ENCODE data around the gene PRX.
"Not testable (repeated sequence)": the region's sequence is repeated elsewhere in the genome, so short reads cannot be mapped to it uniquely, and the experiment has no call there.

Gene PRX

GRCh38 chr19:40415768-40416167, 2.6 kb upstream of the PRX start:
- H3K4me3 ChIP-seq (ENCODE audit: control insufficient read depth, low read depth, low read length): no peak overlapping the region
- no peak for DNase-seq (ENCODE audit: low read depth)
- TF ChIP-seq, protein P1, sequence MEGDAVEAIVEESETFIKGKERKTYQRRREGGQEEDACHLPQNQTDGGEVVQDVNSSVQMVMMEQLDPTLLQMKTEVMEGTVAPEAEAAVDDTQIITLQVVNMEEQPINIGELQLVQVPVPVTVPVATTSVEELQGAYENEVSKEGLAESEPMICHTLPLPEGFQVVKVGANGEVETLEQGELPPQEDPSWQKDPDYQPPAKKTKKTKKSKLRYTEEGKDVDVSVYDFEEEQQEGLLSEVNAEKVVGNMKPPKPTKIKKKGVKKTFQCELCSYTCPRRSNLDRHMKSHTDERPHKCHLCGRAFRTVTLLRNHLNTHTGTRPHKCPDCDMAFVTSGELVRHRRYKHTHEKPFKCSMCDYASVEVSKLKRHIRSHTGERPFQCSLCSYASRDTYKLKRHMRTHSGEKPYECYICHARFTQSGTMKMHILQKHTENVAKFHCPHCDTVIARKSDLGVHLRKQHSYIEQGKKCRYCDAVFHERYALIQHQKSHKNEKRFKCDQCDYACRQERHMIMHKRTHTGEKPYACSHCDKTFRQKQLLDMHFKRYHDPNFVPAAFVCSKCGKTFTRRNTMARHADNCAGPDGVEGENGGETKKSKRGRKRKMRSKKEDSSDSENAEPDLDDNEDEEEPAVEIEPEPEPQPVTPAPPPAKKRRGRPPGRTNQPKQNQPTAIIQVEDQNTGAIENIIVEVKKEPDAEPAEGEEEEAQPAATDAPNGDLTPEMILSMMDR (conservative IDR thresholded peaks at IDR 0.05; ENCODE audit: control insufficient read depth, insufficient read depth, low read depth, low read length): no peak

GRCh38 chr19:40414542-40415535, 1.7 kb upstream of the PRX start:
- DNase-seq (ENCODE audit: low read depth): no peak
- TF ChIP-seq, protein P1 (conservative IDR thresholded peaks at IDR 0.05; ENCODE audit: control insufficient read depth, insufficient read depth, low read depth, low read length): no peak
- H3K4me3 ChIP-seq (ENCODE audit: control insufficient read depth, low read depth, low read length): no peak overlapping the region

- TF ChIP-seq, protein P1 (conservative IDR thresholded peaks at IDR 0.05; ENCODE audit: control insufficient read depth, insufficient read depth, low read depth, low read length): no peak
- no peak for DNase-seq (ENCODE audit: low read depth)
- no peak overlapping the region for H3K4me3 ChIP-seq (ENCODE audit: control insufficient read depth, low read depth, low read length)
Measured at GRCh38 chr19:40412866-40413265, 312 bp downstream of the PRX start.

GRCh38 chr19:40411958-40412499, 1.1 kb downstream of the PRX start:
- DNase-seq (ENCODE audit: low read depth): no peak
- TF ChIP-seq, protein P1 (conservative IDR thresholded peaks at IDR 0.05; ENCODE audit: control insufficient read depth, insufficient read depth, low read depth, low read length): no peak
- H3K4me3 ChIP-seq (ENCODE audit: control insufficient read depth, low read depth, low read length): no peak overlapping the region

DNA sequence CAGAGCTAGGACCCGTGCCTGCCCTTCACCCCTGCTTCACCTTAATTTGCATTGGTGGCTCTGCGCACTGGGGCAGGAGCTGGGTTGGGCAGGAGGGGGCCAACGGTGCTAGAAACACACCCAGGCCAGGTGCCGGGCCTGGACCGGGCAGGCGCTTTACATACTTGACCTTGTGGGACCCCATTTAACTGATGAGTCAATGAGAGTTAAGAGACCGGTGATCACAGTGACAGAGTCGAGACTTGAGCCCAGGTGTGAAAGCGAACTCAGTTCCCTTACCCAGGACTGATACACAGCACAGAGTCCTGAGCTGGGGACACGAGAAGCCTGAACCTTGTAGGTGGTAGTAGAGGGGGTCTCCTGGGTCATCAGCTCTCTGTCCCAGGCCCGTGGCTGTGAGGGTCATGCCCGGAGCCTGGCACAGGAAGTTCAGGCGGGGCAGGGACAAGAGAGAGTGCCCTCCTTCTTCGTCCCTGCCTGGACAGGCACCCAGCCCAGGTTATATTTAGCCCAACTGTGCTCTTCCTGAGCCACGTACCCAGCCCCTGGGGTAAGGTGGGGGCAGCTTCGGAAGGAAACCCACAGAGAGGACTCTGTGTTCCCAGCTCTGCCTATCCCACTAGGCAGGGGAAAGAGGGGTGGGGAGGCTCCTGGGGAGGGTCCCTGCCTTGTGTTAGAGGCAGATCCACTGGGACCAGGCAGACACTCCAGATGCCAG, 1.9 kb downstream of the PRX start:
- DNase-seq (ENCODE audit: low read depth): no peak
- H3K4me3 ChIP-seq (ENCODE audit: control insufficient read depth, low read depth, low read length): no peak overlapping the region

GRCh38 chr19:40410030-40410389, 3.2 kb downstream of the PRX start:
- no peak for DNase-seq (ENCODE audit: low read depth)
- H3K4me3 ChIP-seq (ENCODE audit: control insufficient read depth, low read depth, low read length): no peak overlapping the region
- TF ChIP-seq, protein P1 (conservative IDR thresholded peaks at IDR 0.05; ENCODE audit: control insufficient read depth, insufficient read depth, low read depth, low read length): no peak

More for the DNA sequence above, 1.9 kb downstream of the PRX start:
- TF ChIP-seq, protein P1 (conservative IDR thresholded peaks at IDR 0.05; ENCODE audit: control insufficient read depth, insufficient read depth, low read depth, low read length): no peak

DNA sequence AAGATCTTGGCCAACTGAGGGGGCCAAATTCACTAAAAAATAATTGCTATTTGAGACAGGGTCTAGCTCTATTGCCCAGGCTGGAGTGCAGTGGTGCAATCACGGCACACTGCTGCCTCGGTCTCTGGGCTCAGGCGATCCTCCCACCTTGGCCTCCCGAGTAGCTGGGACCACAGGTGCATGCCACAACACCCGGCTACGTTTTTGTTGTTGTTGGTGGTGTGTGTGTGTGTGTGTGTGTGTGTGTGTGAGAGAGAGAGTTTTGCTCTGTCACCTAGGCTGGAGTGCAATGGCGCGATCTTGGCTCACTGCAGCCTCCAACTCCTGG, 4.6 kb downstream of the PRX start:
- DNase-seq (ENCODE audit: low read depth); H3K4me3 ChIP-seq (ENCODE audit: control insufficient read depth, low read depth, low read length): not testable (repeated sequence)

Measured in fibroblast of mammary gland (primary cell).